Smooth muscle cell (in vitro differentiated cells): ENCODE results near the gene CHST3. TPM values are rescaled to one million over a fixed set of nuclear protein-coding genes. Genes with fewer than 3 reads are reported as not detected.
A peak's percentile ranks its signal among the peaks of the same experiment; 100 is the strongest.

ENCODE experiments used
- DNase-seq: peaks from one replicate; lab custom pipeline; 2025; ENCODE audit not compliant: unreplicated experiment; lab: John Stamatoyannopoulos, UW
- H2AFZ ChIP-seq: fragments of 200-600 bp; sonication (generic); 2 replicates; pipeline ENCODE4 v1.6.0; 2016; ENCODE audit warnings: antibody characterized with exemption, low read depth, mild to moderate bottlenecking
- H3F3A ChIP-seq: fragments of 200-600 bp; sonication (generic); 2 replicates; pipeline ENCODE4 v1.6.0; 2017; ENCODE audit warnings: antibody characterized with exemption, low read depth
- H3K27ac ChIP-seq: fragments of 200-600 bp; sonication (generic); 2 replicates; pipeline ENCODE4 v1.5.1; 2016; ENCODE audit warnings: low read depth, mild to moderate bottlenecking
- H3K27me3 ChIP-seq: fragments of 200-600 bp; sonication (generic); 2 replicates; pipeline ENCODE4 v1.6.1; 2016; ENCODE audit warnings: low read depth, mild to moderate bottlenecking
- H3K36me3 ChIP-seq: fragments of 200-600 bp; sonication (generic); 2 replicates; pipeline ENCODE4 v1.5.1; 2016; ENCODE audit warnings: low read depth
- H3K4me1 ChIP-seq: fragments of 200-600 bp; sonication (generic); 2 replicates; pipeline ENCODE4 v1.5.1; 2016; ENCODE audit warnings: low read depth
- H3K4me2 ChIP-seq: fragments of 200-600 bp; sonication (generic); 2 replicates; pipeline ENCODE4 v1.6.0; 2016; ENCODE audit warnings: mild to moderate bottlenecking
- H3K4me3 ChIP-seq: fragments of 200-600 bp; sonication (generic); 2 replicates; pipeline ENCODE4 v1.5.1; 2016; ENCODE audit warnings: mild to moderate bottlenecking
- H3K79me2 ChIP-seq: fragments of 200-600 bp; sonication (generic); 2 replicates; pipeline ENCODE4 v1.6.0; 2016; ENCODE audit warnings: low read depth, mild to moderate bottlenecking
- H3K9ac ChIP-seq: fragments of 200-600 bp; sonication (generic); 2 replicates; pipeline ENCODE4 v1.6.0; 2016; ENCODE audit warnings: low read depth
- H3K9me3 ChIP-seq: fragments of 200-600 bp; sonication (generic); replicated peaks from 2 replicates; pipeline ENCODE4 v1.5.1; 2016; ENCODE audit warnings: low read depth
- H4K20me1 ChIP-seq: fragments of 200-600 bp; sonication (generic); 2 replicates; pipeline ENCODE4 v1.6.0; 2016; ENCODE audit warnings: low read depth
- CTCF ChIP-seq: fragments of 200-600 bp; sonication (generic); IDR thresholded peaks from 2 replicates; pipeline ENCODE4 v1.5.1; 2017; ENCODE audit warnings: borderline replicate concordance, mild to moderate bottlenecking, antibody characterized with exemption; ENCODE audit not compliant: insufficient read depth, poor library complexity, severe bottlenecking
- WGBS: methylation state at CpG from one replicate; pipeline ENCODE4 v1.1.7; 2016; ENCODE audit warnings: low lambda C conversion rate; 5-methylcytosine and 5-hydroxymethylcytosine counted together
- polyA plus RNA-seq: library from polyadenylated mRNA; unstranded; fragments of >200 nt; fragmentation: Nextera tagmentation; extraction: Ambion mirVana; gene quantifications from 2 replicates; pipeline ENCODE4 v1.2.1, GENCODE V29; 2016
- total RNA-seq: library from RNA; depleted of rRNA; stranded (reverse); fragments of >200 nt; gene quantifications from 2 replicates; pipeline ENCODE4 v1.2.3, GENCODE V29; 2014

The CHST3 gene
- total and polyA plus RNA-seq, 2 experiments from 2014 or later = 7.0 to 10.6 TPM

GRCh38 chr10:71998119-71998839 is 34.1 kb downstream of the CHST3 start:
- TF ChIP-seq CTCF = no peak
- no peak overlapping the region for H3K9ac ChIP-seq
- no peaks in the 10 kb centered on the region for H3K9me3 ChIP-seq
- H3K4me1 ChIP-seq = peaks cover 12% of the 10 kb centered on the region
- H3K27me3 ChIP-seq = no peaks in the 10 kb centered on the region
- no peak for DNase-seq
- peaks cover 33% of the 10 kb centered on the region for H4K20me1 ChIP-seq
- WGBS = 91% methylated on average over 14 of the region's 14 CpGs
- H3K4me2 ChIP-seq = peak overlapping the region; percentile 77
- peaks cover 3% of the 10 kb centered on the region for H3F3A ChIP-seq
- H3K4me3 ChIP-seq = no peak overlapping the region
- H2AFZ ChIP-seq = no peak overlapping the region
- H3K79me2 ChIP-seq = peaks cover 38% of the 10 kb centered on the region
- no peaks in the 10 kb centered on the region for H3K36me3 ChIP-seq
- H3K27ac ChIP-seq = peak overlapping the region; percentile 75

GRCh38 chr10:71998840-71999194 is 34.6 kb downstream of the CHST3 start:
- no peaks in the 10 kb centered on the region for H3K36me3 ChIP-seq
- peaks cover 34% of the 10 kb centered on the region for H3K79me2 ChIP-seq
- peak overlapping the region; percentile 75 for H3K27ac ChIP-seq
- H4K20me1 ChIP-seq = peaks cover 33% of the 10 kb centered on the region
- H2AFZ ChIP-seq = no peak overlapping the region
- peaks cover 12% of the 10 kb centered on the region for H3K4me1 ChIP-seq
- 0% methylated on average over 5 of the region's 5 CpGs for WGBS
- peak overlapping the region; percentile 77 for H3K4me2 ChIP-seq
- H3K4me3 ChIP-seq = no peak overlapping the region
- no peak for TF ChIP-seq CTCF
- H3K9me3 ChIP-seq = no peaks in the 10 kb centered on the region
- H3K9ac ChIP-seq = no peak overlapping the region
- DNase-seq = peak; percentile 30
- no peaks in the 10 kb centered on the region for H3K27me3 ChIP-seq
- H3F3A ChIP-seq = peaks cover 3% of the 10 kb centered on the region

- H3K36me3 ChIP-seq = no peaks in the 10 kb centered on the region
- no peak overlapping the region for H3K9ac ChIP-seq
- no peaks in the 10 kb centered on the region for H3K27me3 ChIP-seq
- no peak for TF ChIP-seq CTCF
- 47% methylated on average over 21 of the region's 21 CpGs for WGBS
- H3K9me3 ChIP-seq = no peaks in the 10 kb centered on the region
- H3K4me2 ChIP-seq = peak overlapping the region; percentile 77
- H3K4me3 ChIP-seq = no peak overlapping the region
- peaks cover 33% of the 10 kb centered on the region for H4K20me1 ChIP-seq
- no peak overlapping the region for H2AFZ ChIP-seq
- DNase-seq = peak; percentile 30
- H3K27ac ChIP-seq = peak overlapping the region; percentile 75
- peaks cover 3% of the 10 kb centered on the region for H3F3A ChIP-seq
- H3K4me1 ChIP-seq = peaks cover 12% of the 10 kb centered on the region
- peaks cover 28% of the 10 kb centered on the region for H3K79me2 ChIP-seq
Observed at GRCh38 chr10:71999360-72000072, 35.3 kb downstream of the CHST3 start.
